ENCODE data around the gene PRDX3.

PRDX3 gene

DNA sequence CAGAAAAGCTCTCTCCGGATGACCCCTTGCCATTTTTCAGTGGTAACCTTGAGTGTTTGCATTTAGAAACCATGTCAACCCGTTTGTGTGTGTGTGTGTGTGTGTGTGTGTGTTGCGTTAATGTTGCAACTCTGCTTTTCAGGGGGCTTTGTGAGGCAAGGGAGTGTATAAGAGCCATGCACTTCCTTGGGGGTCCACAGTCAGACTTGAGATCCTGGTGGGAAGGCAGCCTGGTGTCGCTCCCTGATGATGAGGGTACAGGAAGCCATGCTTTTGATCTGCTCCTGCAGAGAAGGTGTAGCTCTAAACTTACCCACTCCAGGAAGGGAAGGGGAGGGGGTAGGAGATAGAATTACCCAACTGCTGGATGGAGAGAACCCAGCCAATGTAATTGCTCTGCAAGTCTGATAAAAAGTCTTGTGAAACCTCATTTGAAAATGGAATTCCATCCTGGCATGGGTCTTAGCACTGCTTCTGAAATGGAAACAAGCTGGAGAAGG lies 39.4 kb upstream of the PRDX3 start:
- Histone ChIP-seq H3K27me3 (ENCODE audit: control insufficient read depth in 3 of 3, insufficient read depth in 3 of 3, low read depth in 1 of 3, low read length in 3 of 3) (no peaks in the 10 kb centered on the region), H3K4ac (ENCODE audit: low read length) (no peak overlapping the region), H3K27ac (replicated peaks; ENCODE audit: low read length) (no peak overlapping the region), H3K23ac (ENCODE audit: low read depth, low read length, poor library complexity) (no peak overlapping the region), H2AK5ac (ENCODE audit: low read depth, low read length) (no peak overlapping the region), H3K79me1 (ENCODE audit: low read depth, low read length) (no peaks in the 10 kb centered on the region), H2BK120ac (ENCODE audit: low read depth, low read length) (no peak overlapping the region), H3K14ac (ENCODE audit: low read length) (no peak overlapping the region), H4K8ac (ENCODE audit: low read depth, low read length) (no peak overlapping the region), H3K36me3 (replicated peaks in 1 of 2; ENCODE audit: control insufficient read depth in 2 of 2, insufficient read depth in 2 of 2, low read length in 2 of 2) (no peaks in the 10 kb centered on the region), H3K9me3 (replicated peaks in 1 of 2; ENCODE audit: control insufficient read depth in 2 of 2, insufficient read depth in 1 of 2, low read depth in 1 of 2, low read length in 2 of 2) (no peaks in the 10 kb centered on the region), H3K18ac (ENCODE audit: low read length) (no peak overlapping the region), H2BK5ac (ENCODE audit: low read length) (no peak overlapping the region), H3K4me1 (ENCODE audit: control insufficient read depth in 2 of 2, insufficient read depth in 1 of 2, low read depth in 1 of 2, low read length in 2 of 2) (peaks cover 10 to 28% of the 10 kb centered on the region in 2 donors), H3K4me2 (ENCODE audit: insufficient read depth, low read length, poor library complexity, severe bottlenecking) (no peak overlapping the region), H2AFZ (ENCODE audit: low read length) (no peak overlapping the region), H3K9ac (ENCODE audit: low read depth, low read length, poor library complexity) (no peak overlapping the region), H3K4me3 (ENCODE audit: low read length in 2 of 2) (no peak overlapping the region), H2BK15ac (ENCODE audit: low read length) (no peak overlapping the region), H2BK12ac (ENCODE audit: low read length) (no peak overlapping the region), H4K91ac (ENCODE audit: low read depth, low read length, poor library complexity) (no peak overlapping the region)
- no peak for DNase-seq (ENCODE audit: low spot score)
- WGBS, 2 donors (ENCODE audit: extremely low coverage in 2 of 2, insufficient read length in 2 of 2, insufficient replicate concordance in 1 of 2) = no CpG with 5 or more reads among the region's 4 CpGs

- H2BK15ac ChIP-seq (ENCODE audit: low read length) = no peak overlapping the region
- no CpG with 5 or more reads among the region's 9 CpGs for WGBS, 2 donors (ENCODE audit: extremely low coverage in 2 of 2, insufficient read length in 2 of 2, insufficient replicate concordance in 1 of 2)
- no peak overlapping the region for H3K27ac ChIP-seq (replicated peaks; ENCODE audit: low read length)
- no peak overlapping the region for H3K14ac ChIP-seq (ENCODE audit: low read length)
- peak overlapping the region in 1 of 2 donors; percentile 34 for H3K4me3 ChIP-seq (ENCODE audit: low read length in 2 of 2)
- no peak overlapping the region for H3K18ac ChIP-seq (ENCODE audit: low read length)
- H3K36me3 ChIP-seq (replicated peaks in 1 of 2; ENCODE audit: control insufficient read depth in 2 of 2, insufficient read depth in 2 of 2, low read length in 2 of 2) = no peaks in the 10 kb centered on the region
- no peak overlapping the region for H4K91ac ChIP-seq (ENCODE audit: low read depth, low read length, poor library complexity)
- H3K9ac ChIP-seq (ENCODE audit: low read depth, low read length, poor library complexity) = no peak overlapping the region
- no peak overlapping the region for H2BK12ac ChIP-seq (ENCODE audit: low read length)
- no peak overlapping the region for H3K4ac ChIP-seq (ENCODE audit: low read length)
- H3K9me3 ChIP-seq (replicated peaks in 1 of 2; ENCODE audit: control insufficient read depth in 2 of 2, insufficient read depth in 1 of 2, low read depth in 1 of 2, low read length in 2 of 2) = no peaks in the 10 kb centered on the region
- H2AFZ ChIP-seq (ENCODE audit: low read length) = no peak overlapping the region
- peaks cover 7 to 21% of the 10 kb centered on the region in 2 donors for H3K4me1 ChIP-seq (ENCODE audit: control insufficient read depth in 2 of 2, insufficient read depth in 1 of 2, low read depth in 1 of 2, low read length in 2 of 2)
- no peak for DNase-seq (ENCODE audit: low spot score)
- H2BK120ac ChIP-seq (ENCODE audit: low read depth, low read length) = no peak overlapping the region
- no peak overlapping the region for H3K23ac ChIP-seq (ENCODE audit: low read depth, low read length, poor library complexity)
- no peaks in the 10 kb centered on the region for H3K27me3 ChIP-seq (ENCODE audit: control insufficient read depth in 3 of 3, insufficient read depth in 3 of 3, low read depth in 1 of 3, low read length in 3 of 3)
- H4K8ac ChIP-seq (ENCODE audit: low read depth, low read length) = no peak overlapping the region
- no peak overlapping the region for H3K4me2 ChIP-seq (ENCODE audit: insufficient read depth, low read length, poor library complexity, severe bottlenecking)
- no peak overlapping the region for H2AK5ac ChIP-seq (ENCODE audit: low read depth, low read length)
- no peak overlapping the region for H2BK5ac ChIP-seq (ENCODE audit: low read length)
- no peaks in the 10 kb centered on the region for H3K79me1 ChIP-seq (ENCODE audit: low read depth, low read length)
Observed at GRCh38 chr10:119217401-119217800, 38.8 kb upstream of the PRDX3 start.

DNA sequence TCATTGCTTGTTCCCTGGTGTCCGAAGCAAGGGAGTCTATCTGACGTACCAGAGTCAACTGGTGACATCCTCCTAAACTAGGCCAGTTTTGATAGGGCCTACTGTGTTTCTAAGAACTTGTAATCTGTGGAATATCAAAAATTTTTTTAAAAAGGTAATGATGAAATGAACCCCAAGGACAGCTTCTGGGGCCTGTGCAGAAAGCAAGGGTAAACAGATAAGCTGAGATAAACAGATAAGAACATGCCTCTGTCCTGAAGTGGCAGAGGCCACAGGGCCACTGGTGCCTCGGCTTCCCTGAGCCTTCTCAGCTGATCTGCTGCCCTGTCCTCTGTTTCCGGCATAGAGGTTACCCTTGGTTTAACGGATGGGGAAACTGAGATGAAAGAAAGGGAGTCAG lies 37.5 kb upstream of the PRDX3 start:
- H3K4ac ChIP-seq (ENCODE audit: low read length) = no peak overlapping the region
- peaks cover 12 to 18% of the 10 kb centered on the region in 2 donors for H3K4me1 ChIP-seq (ENCODE audit: control insufficient read depth in 2 of 2, insufficient read depth in 1 of 2, low read depth in 1 of 2, low read length in 2 of 2)
- WGBS, 2 donors (ENCODE audit: extremely low coverage in 2 of 2, insufficient read length in 2 of 2, insufficient replicate concordance in 1 of 2) = no CpG with 5 or more reads among the region's 5 CpGs
- H3K23ac ChIP-seq (ENCODE audit: low read depth, low read length, poor library complexity) = no peak overlapping the region
- no peak overlapping the region for H2BK5ac ChIP-seq (ENCODE audit: low read length)
- H3K79me1 ChIP-seq (ENCODE audit: low read depth, low read length) = no peaks in the 10 kb centered on the region
- H2BK12ac ChIP-seq (ENCODE audit: low read length) = no peak overlapping the region
- no peak overlapping the region for H3K4me2 ChIP-seq (ENCODE audit: insufficient read depth, low read length, poor library complexity, severe bottlenecking)
- no peaks in the 10 kb centered on the region for H3K27me3 ChIP-seq (ENCODE audit: control insufficient read depth in 3 of 3, insufficient read depth in 3 of 3, low read depth in 1 of 3, low read length in 3 of 3)
- no peak overlapping the region for H2BK15ac ChIP-seq (ENCODE audit: low read length)
- H3K18ac ChIP-seq (ENCODE audit: low read length) = no peak overlapping the region
- no peak overlapping the region for H4K91ac ChIP-seq (ENCODE audit: low read depth, low read length, poor library complexity)
- no peak overlapping the region for H2BK120ac ChIP-seq (ENCODE audit: low read depth, low read length)
- H3K36me3 ChIP-seq (replicated peaks in 1 of 2; ENCODE audit: control insufficient read depth in 2 of 2, insufficient read depth in 2 of 2, low read length in 2 of 2) = no peaks in the 10 kb centered on the region
- DNase-seq (ENCODE audit: low spot score) = no peak
- no peak overlapping the region for H4K8ac ChIP-seq (ENCODE audit: low read depth, low read length)
- no peak overlapping the region for H3K9ac ChIP-seq (ENCODE audit: low read depth, low read length, poor library complexity)
- no peak overlapping the region for H3K27ac ChIP-seq (replicated peaks; ENCODE audit: low read length)
- H3K9me3 ChIP-seq (replicated peaks in 1 of 2; ENCODE audit: control insufficient read depth in 2 of 2, insufficient read depth in 1 of 2, low read depth in 1 of 2, low read length in 2 of 2) = no peaks in the 10 kb centered on the region
- H3K14ac ChIP-seq (ENCODE audit: low read length) = no peak overlapping the region
- no peak overlapping the region for H3K4me3 ChIP-seq (ENCODE audit: low read length in 2 of 2)
- no peak overlapping the region for H2AFZ ChIP-seq (ENCODE audit: low read length)
- no peak overlapping the region for H2AK5ac ChIP-seq (ENCODE audit: low read depth, low read length)

DNA sequence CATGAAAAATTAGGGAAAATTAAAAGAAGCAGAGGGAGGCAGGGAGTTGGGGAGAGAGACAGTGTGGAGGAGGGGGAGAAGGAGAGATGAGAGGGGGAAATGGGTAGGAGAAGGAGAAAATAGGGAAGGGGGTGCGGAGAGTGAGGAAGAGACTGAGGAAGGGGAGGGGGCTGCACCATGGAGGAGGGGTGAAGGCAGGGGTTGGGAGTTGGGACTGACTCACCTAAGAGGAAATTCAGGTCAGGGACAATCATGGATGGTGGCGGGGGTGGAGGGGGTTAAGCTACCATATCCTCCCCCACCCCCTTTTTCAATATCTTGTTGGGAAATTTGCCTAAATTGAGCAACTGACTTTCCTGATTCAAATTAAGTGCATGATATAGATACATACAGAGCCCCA lies 36.8 kb upstream of the PRDX3 start:
- H3K27ac ChIP-seq (replicated peaks; ENCODE audit: low read length) = no peak overlapping the region
- no peak overlapping the region for H2AFZ ChIP-seq (ENCODE audit: low read length)
- H4K8ac ChIP-seq (ENCODE audit: low read depth, low read length) = no peak overlapping the region
- H2AK5ac ChIP-seq (ENCODE audit: low read depth, low read length) = no peak overlapping the region
- no peak overlapping the region for H3K4me2 ChIP-seq (ENCODE audit: insufficient read depth, low read length, poor library complexity, severe bottlenecking)
- no peak for DNase-seq (ENCODE audit: low spot score)
- no peaks in the 10 kb centered on the region for H3K9me3 ChIP-seq (replicated peaks in 1 of 2; ENCODE audit: control insufficient read depth in 2 of 2, insufficient read depth in 1 of 2, low read depth in 1 of 2, low read length in 2 of 2)
- WGBS, 2 donors (ENCODE audit: extremely low coverage in 2 of 2, insufficient read length in 2 of 2, insufficient replicate concordance in 1 of 2) = 100% methylated on average over 1 of the region's 2 CpGs; no CpG with 5 or more reads in 1 of the 2 donors
- H3K9ac ChIP-seq (ENCODE audit: low read depth, low read length, poor library complexity) = no peak overlapping the region
- H2BK12ac ChIP-seq (ENCODE audit: low read length) = no peak overlapping the region
- H3K4ac ChIP-seq (ENCODE audit: low read length) = no peak overlapping the region
- H3K23ac ChIP-seq (ENCODE audit: low read depth, low read length, poor library complexity) = no peak overlapping the region
- H4K91ac ChIP-seq (ENCODE audit: low read depth, low read length, poor library complexity) = peak overlapping the region; percentile 27
- no peaks in the 10 kb centered on the region for H3K79me1 ChIP-seq (ENCODE audit: low read depth, low read length)
- H3K4me1 ChIP-seq (ENCODE audit: control insufficient read depth in 2 of 2, insufficient read depth in 1 of 2, low read depth in 1 of 2, low read length in 2 of 2) = peaks cover 15 to 18% of the 10 kb centered on the region in 2 donors
- no peak overlapping the region for H2BK120ac ChIP-seq (ENCODE audit: low read depth, low read length)
- H3K27me3 ChIP-seq (ENCODE audit: control insufficient read depth in 3 of 3, insufficient read depth in 3 of 3, low read depth in 1 of 3, low read length in 3 of 3) = no peaks in the 10 kb centered on the region
- H3K36me3 ChIP-seq (replicated peaks in 1 of 2; ENCODE audit: control insufficient read depth in 2 of 2, insufficient read depth in 2 of 2, low read length in 2 of 2) = no peaks in the 10 kb centered on the region
- H3K18ac ChIP-seq (ENCODE audit: low read length) = no peak overlapping the region
- no peak overlapping the region for H2BK5ac ChIP-seq (ENCODE audit: low read length)
- no peak overlapping the region for H3K4me3 ChIP-seq (ENCODE audit: low read length in 2 of 2)
- H2BK15ac ChIP-seq (ENCODE audit: low read length) = no peak overlapping the region
- no peak overlapping the region for H3K14ac ChIP-seq (ENCODE audit: low read length)

Data from neuronal stem cell (in vitro differentiated cells).